Trophoblast cell (in vitro differentiated cells and primary cell): Measurements from ENCODE around the gene RAD51B.

ENCODE experiments used
- DNase-seq, 2 donors: peaks; one replicate each; pipeline ENCODE4 v3.0.0-alpha.2; 2016
- H2AFZ ChIP-seq: 2 replicates; pipeline ENCODE4 v1.6.1; 2013; ENCODE audit warnings: low read length, moderate library complexity, mild to moderate bottlenecking; ENCODE audit not compliant: insufficient read depth, poor library complexity
- H2AK5ac ChIP-seq: 2 replicates; pipeline ENCODE4 v1.6.1; 2013; ENCODE audit warnings: mild to moderate bottlenecking, low read length
- H2BK120ac ChIP-seq: 2 replicates; pipeline ENCODE4 v1.6.1; 2013; ENCODE audit warnings: low read length, mild to moderate bottlenecking, moderate library complexity; ENCODE audit not compliant: insufficient read depth, poor library complexity
- H2BK12ac ChIP-seq: 2 replicates; pipeline ENCODE4 v1.6.1; 2013; ENCODE audit warnings: mild to moderate bottlenecking, low read length, moderate library complexity
- H2BK5ac ChIP-seq: 2 replicates; pipeline ENCODE4 v1.6.1; 2013; ENCODE audit warnings: low read length, low read depth, moderate library complexity, mild to moderate bottlenecking; ENCODE audit not compliant: poor library complexity
- H3K14ac ChIP-seq: 2 replicates; pipeline ENCODE4 v1.6.1; 2013; ENCODE audit warnings: mild to moderate bottlenecking, low read length
- H3K18ac ChIP-seq: 2 replicates; pipeline ENCODE4 v1.6.1; 2013; ENCODE audit warnings: mild to moderate bottlenecking, low read length
- H3K23ac ChIP-seq: 2 replicates; pipeline ENCODE4 v1.6.1; 2013; ENCODE audit warnings: low read length
- H3K27ac ChIP-seq: 2 replicates; pipeline ENCODE4 v1.5.1; 2013; ENCODE audit warnings: low read depth, mild to moderate bottlenecking, inconsistent platforms, low read length, moderate library complexity
- H3K27me3 ChIP-seq: 2 replicates; pipeline ENCODE4 v1.6.1; 2013; ENCODE audit warnings: inconsistent platforms, mild to moderate bottlenecking, low read length, moderate library complexity; ENCODE audit not compliant: insufficient read depth
- H3K36me3 ChIP-seq, 2 experiments: 1 replicate in 1 of 2; 2 replicates in 1 of 2; pipeline ENCODE4 v1.6.1; 2013; ENCODE audit warnings: low read length in 2 of 2, mild to moderate bottlenecking in 2 of 2, moderate library complexity in 1 of 2; ENCODE audit not compliant: insufficient read depth in 2 of 2, control insufficient read depth in 1 of 2
- H3K4ac ChIP-seq: 2 replicates; pipeline ENCODE4 v1.6.1; 2013; ENCODE audit warnings: low read depth, mild to moderate bottlenecking, low read length, moderate library complexity
- H3K4me1 ChIP-seq, 2 experiments: 1 replicate in 1 of 2; 2 replicates in 1 of 2; pipeline ENCODE4 v1.6.1; 2013; ENCODE audit warnings: low read length in 2 of 2, mild to moderate bottlenecking in 2 of 2, moderate library complexity in 1 of 2; ENCODE audit not compliant: insufficient read depth in 2 of 2, control insufficient read depth in 1 of 2
- H3K4me2 ChIP-seq: 2 replicates; pipeline ENCODE4 v1.6.1; 2013; ENCODE audit warnings: inconsistent platforms, mild to moderate bottlenecking, low read length, moderate library complexity
- H3K4me3 ChIP-seq: 2 replicates; pipeline ENCODE4 v1.5.1; 2013; ENCODE audit warnings: mild to moderate bottlenecking, low read depth, low read length, inconsistent platforms
- H3K79me1 ChIP-seq: one replicate; pipeline ENCODE4 v1.6.1; 2013; ENCODE audit warnings: low read length
- H3K79me2 ChIP-seq: 2 replicates; pipeline ENCODE4 v1.6.1; 2013; ENCODE audit warnings: low read length, mild to moderate bottlenecking; ENCODE audit not compliant: control insufficient read depth, insufficient read depth, poor library complexity
- H3K9ac ChIP-seq: 2 replicates; pipeline ENCODE4 v1.6.1; 2013; ENCODE audit warnings: mild to moderate bottlenecking, low read length
- H3K9me3 ChIP-seq: 2 replicates; pipeline ENCODE4 v1.6.1; 2013; ENCODE audit warnings: low read depth, mild to moderate bottlenecking, control low read depth, inconsistent platforms, low read length; ENCODE audit not compliant: insufficient read depth
- H4K12ac ChIP-seq: 2 replicates; pipeline ENCODE4 v1.6.1; 2013; ENCODE audit warnings: low read depth, mild to moderate bottlenecking, low read length, moderate library complexity
- H4K8ac ChIP-seq: 2 replicates; pipeline ENCODE4 v1.6.1; 2013; ENCODE audit warnings: low read depth, mild to moderate bottlenecking, low read length, moderate library complexity
- H4K91ac ChIP-seq: one replicate; pipeline ENCODE4 v1.6.1; 2013; ENCODE audit warnings: low read depth, mild to moderate bottlenecking, low read length, moderate library complexity
- whole genome bisulfite sequencing: extraction: QIAGEN DNeasy Blood & Tissue Kit; methylation state at CpG from one replicate; pipeline ENCODE4 v1.1.7; 2013; ENCODE audit warnings: missing lambda C conversion rate; ENCODE audit not compliant: insufficient read length, insufficient coverage; ENCODE audit errors: extremely low coverage; 5-methylcytosine and 5-hydroxymethylcytosine counted together

The RAD51B gene

GRCh38 chr14:68293404-68293803 lies 473.8 kb downstream of the RAD51B start:
- Histone ChIP-seq H3K4me3 (no peak overlapping the region), H2BK5ac (peak overlapping the region; percentile 93), H3K14ac (peak overlapping the region; percentile 76), H2BK12ac (peak overlapping the region; percentile 97), H3K9me3 (no peaks in the 10 kb centered on the region), H3K27ac (peak overlapping the region; percentile 95), H4K8ac (peak overlapping the region; percentile 18), H3K79me2 (peaks cover 3% of the 10 kb centered on the region), H3K79me1 (peaks cover 47% of the 10 kb centered on the region), H4K91ac (peak overlapping the region; percentile 95), H2AFZ (peak overlapping the region; percentile 8), H3K4me1 (peaks cover 21 to 26% of the 10 kb centered on the region in 2 experiments), H3K9ac (no peak overlapping the region), H4K12ac (no peak overlapping the region), H3K27me3 (no peaks in the 10 kb centered on the region), H2AK5ac (peak overlapping the region; percentile 93), H2BK120ac (peak overlapping the region; percentile 91), H3K4ac (peak overlapping the region; percentile 28), H3K23ac (no peak overlapping the region), H3K18ac (peak overlapping the region; percentile 43), H3K36me3 (no peaks in the 10 kb centered on the region), H3K4me2 (no peak overlapping the region)
- no peak for DNase-seq
- no CpG with 5 or more reads among the region's 5 CpGs for WGBS

- H3K36me3 ChIP-seq, result no peaks in the 10 kb centered on the region
- no peak for DNase-seq
- H4K91ac ChIP-seq, result peak overlapping the region; percentile 94
- H3K79me2 ChIP-seq, result peaks cover 3% of the 10 kb centered on the region
- no peak overlapping the region for H3K4me3 ChIP-seq
- WGBS, result no CpG with 5 or more reads among the region's 8 CpGs
- H3K4me1 ChIP-seq, result peaks cover 21 to 27% of the 10 kb centered on the region in 2 experiments
- H2BK5ac ChIP-seq, result peak overlapping the region; percentile 71
- no peaks in the 10 kb centered on the region for H3K9me3 ChIP-seq
- peak overlapping the region; percentile 47 for H3K27ac ChIP-seq
- no peak overlapping the region for H4K12ac ChIP-seq
- H2AK5ac ChIP-seq, result peak overlapping the region; percentile 6
- peaks cover 46% of the 10 kb centered on the region for H3K79me1 ChIP-seq
- peak overlapping the region; percentile 64 for H3K14ac ChIP-seq
- H3K27me3 ChIP-seq, result no peaks in the 10 kb centered on the region
- no peak overlapping the region for H3K9ac ChIP-seq
- no peak overlapping the region for H3K23ac ChIP-seq
- H3K4me2 ChIP-seq, result no peak overlapping the region
- no peak overlapping the region for H3K4ac ChIP-seq
- peak overlapping the region; percentile 94 for H2BK120ac ChIP-seq
- no peak overlapping the region for H3K18ac ChIP-seq
- H2BK12ac ChIP-seq, result peak overlapping the region; percentile 91
- peak overlapping the region; percentile 64 for H4K8ac ChIP-seq
- no peak overlapping the region for H2AFZ ChIP-seq
Measured at GRCh38 chr14:68295316-68295816, 475.8 kb downstream of the RAD51B start.

- Histone ChIP-seq H4K12ac (no peak overlapping the region), H2BK12ac (no peak overlapping the region), H3K18ac (no peak overlapping the region), H3K27ac (no peak overlapping the region), H4K91ac (no peak overlapping the region), H3K4me1 (peaks cover 19 to 26% of the 10 kb centered on the region in 2 experiments), H3K79me1 (peaks cover 42% of the 10 kb centered on the region), H3K4ac (no peak overlapping the region), H3K36me3 (peaks cover 0 to under 1% of the 10 kb centered on the region in 2 experiments), H4K8ac (no peak overlapping the region), H2AK5ac (no peak overlapping the region), H3K14ac (no peak overlapping the region), H3K9me3 (peaks cover 1% of the 10 kb centered on the region), H3K4me3 (no peak overlapping the region), H3K27me3 (no peaks in the 10 kb centered on the region), H3K23ac (no peak overlapping the region), H2BK120ac (peak overlapping the region; percentile 74), H3K4me2 (no peak overlapping the region), H3K9ac (no peak overlapping the region), H3K79me2 (peaks cover 3% of the 10 kb centered on the region), H2BK5ac (no peak overlapping the region), H2AFZ (no peak overlapping the region)
- no peak for DNase-seq
- WGBS, result no CpG with 5 or more reads among the region's 4 CpGs
Measured at GRCh38 chr14:68297039-68297438, 477.5 kb downstream of the RAD51B start.

GRCh38 chr14:68297876-68298468 lies 478.4 kb downstream of the RAD51B start:
- no peak overlapping the region for H3K4ac ChIP-seq
- peak overlapping the region; percentile 88 for H4K91ac ChIP-seq
- H3K9ac ChIP-seq, result no peak overlapping the region
- no peak overlapping the region for H3K4me2 ChIP-seq
- H3K4me3 ChIP-seq, result no peak overlapping the region
- H3K9me3 ChIP-seq, result peaks cover 4% of the 10 kb centered on the region
- no peak overlapping the region for H2AFZ ChIP-seq
- peak overlapping the region; percentile 71 for H3K14ac ChIP-seq
- no peak overlapping the region for H4K12ac ChIP-seq
- no peaks in the 10 kb centered on the region for H3K27me3 ChIP-seq
- peaks cover 11 to 18% of the 10 kb centered on the region in 2 experiments for H3K4me1 ChIP-seq
- peak overlapping the region; percentile 82 for H2BK12ac ChIP-seq
- no CpG with 5 or more reads among the region's 4 CpGs for WGBS
- peaks cover 34% of the 10 kb centered on the region for H3K79me1 ChIP-seq
- H2AK5ac ChIP-seq, result no peak overlapping the region
- peaks cover 3% of the 10 kb centered on the region for H3K79me2 ChIP-seq
- peak overlapping the region; percentile 75 for H4K8ac ChIP-seq
- peak; percentile 11 to 54 for DNase-seq
- H2BK120ac ChIP-seq, result peak overlapping the region; percentile 83
- peaks cover 0 to 2% of the 10 kb centered on the region in 2 experiments for H3K36me3 ChIP-seq
- H3K23ac ChIP-seq, result no peak overlapping the region
- peak overlapping the region; percentile 50 for H3K27ac ChIP-seq
- H2BK5ac ChIP-seq, result peak overlapping the region; percentile 77
- H3K18ac ChIP-seq, result peak overlapping the region; percentile 61
